Suprapubic skin (tissue), 4 donors: ENCODE measurements around the gene CMAS.

ENCODE experiments used
- POLR2A ChIP-seq, 2 donors: fragments of 450-650 bp; IDR thresholded peaks; one replicate each; pipeline ENCODE4 v1.6.1; 2017; ENCODE audit warnings: antibody characterized with exemption in 2 of 2, mild to moderate bottlenecking in 2 of 2, moderate library complexity in 2 of 2
- POLR2AphosphoS5 ChIP-seq, 3 donors: sonication (generic); formaldehyde crosslinking; IDR thresholded peaks; one replicate each; pipeline ENCODE4 v1.6.1; 2017; ENCODE audit warnings: antibody characterized with exemption in 3 of 3
- TF ChIP-seq, protein P1 (sequence below), 2 donors: fragments of 200-600 bp in 1 of 2; fragments of 450-650 bp in 1 of 2; sonication (generic) in 1 of 2; IDR thresholded peaks; one replicate each; pipeline ENCODE4 v1.5.1; 2016 to 2019; ENCODE audit warnings: antibody characterized with exemption in 2 of 2, mild to moderate bottlenecking in 1 of 2, moderate library complexity in 1 of 2

DNA sequence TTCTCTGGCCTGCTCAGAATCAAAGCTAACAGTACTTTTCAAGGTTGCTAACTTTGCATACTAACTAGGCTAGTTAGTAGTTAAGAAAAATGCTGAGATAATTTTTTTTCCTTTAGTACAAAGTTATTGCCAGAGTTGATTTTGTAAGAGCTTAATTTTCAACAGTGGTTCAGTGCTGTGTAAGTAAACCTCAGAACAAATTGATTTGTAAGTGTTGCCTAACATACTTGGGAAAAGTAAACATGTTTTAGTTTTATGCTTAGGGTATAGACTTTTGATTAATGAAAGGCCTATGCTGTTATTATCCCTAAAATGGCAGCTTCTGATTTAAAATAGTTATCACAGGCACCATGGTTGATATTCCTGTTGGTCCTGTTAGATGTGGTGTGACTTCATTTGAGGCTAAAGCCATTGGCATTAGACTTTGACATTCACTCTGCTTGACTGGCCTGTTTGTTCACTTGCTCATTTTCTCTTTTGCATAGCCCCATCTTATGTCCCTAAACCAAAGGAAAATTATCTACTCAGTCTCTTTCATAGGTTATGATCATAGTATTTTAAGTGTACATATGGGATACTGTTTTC lies 5.2 kb downstream of the CMAS start:
- TF ChIP-seq, protein P1, sequence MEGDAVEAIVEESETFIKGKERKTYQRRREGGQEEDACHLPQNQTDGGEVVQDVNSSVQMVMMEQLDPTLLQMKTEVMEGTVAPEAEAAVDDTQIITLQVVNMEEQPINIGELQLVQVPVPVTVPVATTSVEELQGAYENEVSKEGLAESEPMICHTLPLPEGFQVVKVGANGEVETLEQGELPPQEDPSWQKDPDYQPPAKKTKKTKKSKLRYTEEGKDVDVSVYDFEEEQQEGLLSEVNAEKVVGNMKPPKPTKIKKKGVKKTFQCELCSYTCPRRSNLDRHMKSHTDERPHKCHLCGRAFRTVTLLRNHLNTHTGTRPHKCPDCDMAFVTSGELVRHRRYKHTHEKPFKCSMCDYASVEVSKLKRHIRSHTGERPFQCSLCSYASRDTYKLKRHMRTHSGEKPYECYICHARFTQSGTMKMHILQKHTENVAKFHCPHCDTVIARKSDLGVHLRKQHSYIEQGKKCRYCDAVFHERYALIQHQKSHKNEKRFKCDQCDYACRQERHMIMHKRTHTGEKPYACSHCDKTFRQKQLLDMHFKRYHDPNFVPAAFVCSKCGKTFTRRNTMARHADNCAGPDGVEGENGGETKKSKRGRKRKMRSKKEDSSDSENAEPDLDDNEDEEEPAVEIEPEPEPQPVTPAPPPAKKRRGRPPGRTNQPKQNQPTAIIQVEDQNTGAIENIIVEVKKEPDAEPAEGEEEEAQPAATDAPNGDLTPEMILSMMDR (IDR thresholded peaks at IDR 0.05), result no peak
- TF ChIP-seq POLR2A (IDR thresholded peaks at IDR 0.05) (no peak), POLR2AphosphoS5 (IDR thresholded peaks at IDR 0.05) (no peak)
